HG03064 (cell line): ENCODE results near the gene CNTN6.

ENCODE experiments used
- ATAC-seq: cut with Tn5 transposase; IDR thresholded peaks from one replicate; pipeline ENCODE4 v1.9.1; 2021; ENCODE audit warnings: low read depth; ENCODE audit not compliant: unreplicated experiment

Gene CNTN6

GRCh38 chr3:1092771-1093170, at the start of gene CNTN6:
TSS of gene CNTN6 (plus strand) at chr3:1093024. CDS start at chr3:1148009, 54,985 bp downstream.
- no peak for ATAC-seq

- no peak for ATAC-seq
These were observed 44.3 kb upstream of the CNTN6 start for GRCh38 chr3:1048558-1048957.

- no peak for ATAC-seq
These were observed 37.0 kb upstream of the CNTN6 start for GRCh38 chr3:1055870-1056269.

- no peak for ATAC-seq
These were observed 36.1 kb upstream of the CNTN6 start for GRCh38 chr3:1056744-1057143.

- ATAC-seq, result no peak
These were observed 35.4 kb upstream of the CNTN6 start for GRCh38 chr3:1057436-1057835.

GRCh38 chr3:1068985-1069384, 23.8 kb upstream of the CNTN6 start:
- no peak for ATAC-seq

- ATAC-seq, result no peak
These were observed 20.8 kb upstream of the CNTN6 start for GRCh38 chr3:1072041-1072440.

GRCh38 chr3:1079662-1080061, 13.2 kb upstream of the CNTN6 start:
- no peak for ATAC-seq

GRCh38 chr3:1082108-1082507, 10.7 kb upstream of the CNTN6 start:
- peak; percentile 56 for ATAC-seq

GRCh38 chr3:1087066-1087560, 5.7 kb upstream of the CNTN6 start:
- no peak for ATAC-seq

- ATAC-seq, result no peak
These were observed 4.3 kb upstream of the CNTN6 start for GRCh38 chr3:1088503-1088902.

- no peak for ATAC-seq
These were observed 1.5 kb upstream of the CNTN6 start for GRCh38 chr3:1091286-1091685.

GRCh38 chr3:1092061-1092460, 763 bp upstream of the CNTN6 start:
- ATAC-seq, result no peak

GRCh38 chr3:1093217-1093616, 393 bp downstream of the CNTN6 start:
- no peak for ATAC-seq

GRCh38 chr3:1103525-1103924, 10.7 kb downstream of the CNTN6 start:
- no peak for ATAC-seq

GRCh38 chr3:1117843-1118473, 25.1 kb downstream of the CNTN6 start:
- no peak for ATAC-seq

GRCh38 chr3:1131166-1131565, 38.3 kb downstream of the CNTN6 start:
- ATAC-seq, result no peak

- ATAC-seq, result no peak
These were observed 42.4 kb downstream of the CNTN6 start for GRCh38 chr3:1135194-1135593.

GRCh38 chr3:1138036-1138435, 45.2 kb downstream of the CNTN6 start:
- no peak for ATAC-seq

- no peak for ATAC-seq
These were observed 46.2 kb downstream of the CNTN6 start for GRCh38 chr3:1139071-1139470.

- ATAC-seq, result no peak
These were observed 54.5 kb downstream of the CNTN6 start for GRCh38 chr3:1147326-1147725.

- no peak for ATAC-seq
These were observed 55.0 kb downstream of the CNTN6 start for GRCh38 chr3:1147819-1148218.

GRCh38 chr3:1164101-1164500, 71.3 kb downstream of the CNTN6 start:
- ATAC-seq, result no peak
